ENCODE measurements around the gene PSMA7. TPM values are rescaled to one million over a fixed set of nuclear protein-coding genes. Genes with fewer than 3 reads are reported as not detected.

PSMA7 gene
- total RNA-seq, 2 donors from 2014 or later = 161 to 334 TPM

DNA sequence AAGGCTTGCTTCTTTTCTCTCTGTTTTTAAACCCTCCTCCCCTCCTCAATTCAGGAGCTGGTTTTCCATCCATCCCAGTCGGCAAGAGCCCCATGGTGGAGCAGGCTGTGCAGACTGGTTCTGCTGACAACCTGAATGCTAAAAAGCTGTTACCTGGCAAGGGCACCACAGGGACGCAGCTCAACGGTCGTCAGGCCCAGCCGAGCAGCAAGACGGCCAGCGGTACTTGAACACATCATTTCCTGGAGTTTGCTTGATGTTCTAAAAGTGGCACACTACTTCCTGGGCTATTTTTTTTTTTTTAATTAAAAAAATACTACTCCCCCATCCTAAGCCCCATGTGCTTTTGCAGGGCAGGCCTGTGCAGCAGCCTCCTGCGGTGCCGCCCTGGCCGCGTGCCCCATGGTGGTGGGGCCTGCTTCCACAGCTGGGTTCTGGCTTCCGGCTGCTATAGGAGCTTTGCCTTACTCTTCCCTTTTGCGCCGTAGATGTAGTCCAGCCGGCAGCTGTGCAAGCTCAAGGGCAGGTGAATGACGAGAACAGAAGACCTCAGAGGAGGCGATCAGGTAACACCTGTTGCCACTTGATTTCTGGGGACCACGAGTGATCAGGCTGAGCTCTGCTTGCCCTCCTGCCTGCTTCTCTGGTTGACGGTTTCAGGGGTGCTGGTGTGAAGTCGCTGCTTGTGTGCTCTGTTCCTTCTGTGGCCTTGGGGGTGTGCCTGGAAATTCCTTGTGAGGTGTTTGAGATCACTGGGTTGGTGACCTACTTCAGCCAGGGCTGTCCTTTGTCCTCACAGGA lies 13.3 kb downstream of the PSMA7 start:
- Mint-ChIP-seq H3K36me3 (ENCODE audit: low read depth) (peaks cover 100% of the 10 kb centered on the region), H3K4me3 (no peak overlapping the region), H3K27me3 (no peaks in the 10 kb centered on the region), H3K9me3 (no peaks in the 10 kb centered on the region), H3K4me1 (peaks cover 6% of the 10 kb centered on the region), H3K27ac (no peak overlapping the region)
- ATAC-seq (replicated peaks) = no peak

DNA sequence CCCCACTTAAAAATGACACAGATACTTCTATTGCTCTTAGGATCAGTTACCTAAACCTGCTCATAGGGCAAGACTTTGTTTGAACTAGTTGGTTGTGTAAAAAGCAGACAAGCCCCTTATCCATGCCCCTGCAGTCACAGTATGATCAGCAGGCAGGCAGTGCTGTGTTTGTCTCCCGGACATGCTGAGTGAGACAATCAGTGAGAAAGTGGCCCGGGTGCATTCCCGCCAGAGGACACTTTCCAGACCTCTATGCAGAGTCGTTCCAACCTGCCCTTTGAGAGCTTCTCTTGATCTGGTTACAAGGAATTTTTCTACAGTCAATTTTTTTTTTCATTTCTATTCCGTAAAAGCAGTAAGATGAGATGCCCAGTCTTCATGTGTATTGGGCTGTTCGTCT lies 14.7 kb downstream of the PSMA7 start:
- H3K4me3 Mint-ChIP-seq = no peak overlapping the region
- no peak for ATAC-seq (replicated peaks)
- no peaks in the 10 kb centered on the region for H3K9me3 Mint-ChIP-seq
- no peaks in the 10 kb centered on the region for H3K27me3 Mint-ChIP-seq
- peaks cover 96% of the 10 kb centered on the region for H3K36me3 Mint-ChIP-seq (ENCODE audit: low read depth)
- peaks cover 12% of the 10 kb centered on the region for H3K4me1 Mint-ChIP-seq
- peak overlapping the region; percentile 2 for H3K27ac Mint-ChIP-seq

DNA sequence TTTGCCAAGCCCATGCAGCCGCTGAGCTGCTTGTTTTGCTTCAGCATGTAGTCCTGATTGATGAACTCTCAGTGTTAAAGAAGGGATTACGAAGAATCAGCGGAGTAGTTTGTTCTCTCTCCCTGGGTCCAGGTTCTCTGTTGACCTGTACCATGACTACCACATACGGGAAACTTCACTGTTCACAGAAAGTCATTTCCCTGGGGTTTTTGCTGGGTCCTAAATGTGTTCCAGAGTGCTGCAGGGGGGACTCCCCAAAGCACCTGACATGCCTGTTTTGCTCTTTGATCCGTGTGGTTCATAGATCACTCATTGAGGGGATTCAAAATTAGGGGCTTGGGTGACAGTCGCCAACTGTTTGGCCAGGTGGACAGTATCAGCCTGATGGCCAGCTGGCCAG lies 15.4 kb downstream of the PSMA7 start:
- no peaks in the 10 kb centered on the region for H3K27me3 Mint-ChIP-seq
- peak overlapping the region; percentile 23 for H3K27ac Mint-ChIP-seq
- H3K4me1 Mint-ChIP-seq = peaks cover 12% of the 10 kb centered on the region
- peaks cover 89% of the 10 kb centered on the region for H3K36me3 Mint-ChIP-seq (ENCODE audit: low read depth)
- no peak for ATAC-seq (replicated peaks)
- H3K9me3 Mint-ChIP-seq = no peaks in the 10 kb centered on the region
- H3K4me3 Mint-ChIP-seq = no peak overlapping the region

DNA sequence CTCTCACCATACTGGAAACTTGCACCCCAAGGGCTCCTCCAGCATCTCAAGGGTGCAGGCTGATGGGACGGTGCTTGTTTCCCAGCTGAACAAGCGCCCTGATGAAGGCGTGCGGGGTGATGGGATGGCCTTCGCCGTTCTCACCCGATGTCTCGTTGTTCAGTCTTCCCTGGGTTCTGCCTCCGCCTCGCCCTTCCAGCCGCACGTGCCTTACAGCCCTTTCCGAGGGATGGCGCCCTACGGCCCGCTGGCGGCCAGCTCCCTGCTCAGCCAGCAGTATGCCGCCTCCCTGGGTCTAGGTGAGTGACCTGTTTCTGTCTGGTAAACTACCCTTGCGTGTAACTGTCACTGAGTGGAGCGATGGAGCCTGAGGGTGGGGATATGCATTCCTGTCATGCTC lies 17.1 kb downstream of the PSMA7 start:
- H3K4me1 Mint-ChIP-seq = peaks cover 6% of the 10 kb centered on the region
- no peak for ATAC-seq (replicated peaks)
- no peaks in the 10 kb centered on the region for H3K27me3 Mint-ChIP-seq
- H3K9me3 Mint-ChIP-seq = no peaks in the 10 kb centered on the region
- peaks cover 72% of the 10 kb centered on the region for H3K36me3 Mint-ChIP-seq (ENCODE audit: low read depth)
- H3K27ac Mint-ChIP-seq = no peak overlapping the region
- H3K4me3 Mint-ChIP-seq = no peak overlapping the region

DNA sequence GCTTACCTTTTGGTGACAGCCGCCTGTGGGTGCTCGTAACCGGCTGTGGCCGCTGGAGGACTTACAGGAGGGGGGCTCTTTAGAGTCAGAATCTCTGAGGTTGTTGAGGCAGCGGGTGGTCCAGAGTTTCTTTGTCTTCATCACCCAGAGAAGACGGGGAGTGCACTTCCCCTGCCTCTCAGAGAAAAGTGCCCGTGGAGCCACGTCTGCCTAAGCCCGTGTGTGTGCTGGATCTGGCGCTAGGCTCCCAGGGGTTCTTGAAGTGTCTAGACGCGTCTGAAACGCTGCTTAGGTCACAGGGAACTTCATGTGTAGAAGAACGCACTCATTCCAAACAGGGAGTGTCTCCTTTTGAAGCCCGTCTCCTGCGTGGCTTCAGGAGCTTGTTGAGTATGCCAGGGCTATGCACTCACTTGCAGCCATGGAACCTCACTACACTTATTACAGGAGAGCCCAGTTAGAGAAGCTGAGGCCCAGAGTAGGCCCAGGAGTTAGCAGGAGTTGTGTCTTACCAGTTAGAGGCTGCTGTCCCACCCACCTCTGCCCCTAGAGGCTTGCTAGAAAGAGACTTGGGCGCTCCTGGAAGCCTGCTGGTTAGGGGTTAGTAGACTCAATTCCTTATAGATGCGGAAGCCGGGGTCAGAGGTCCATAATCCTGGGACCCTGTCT lies 19.6 kb downstream of the PSMA7 start:
- Mint-ChIP-seq H3K9me3 (no peaks in the 10 kb centered on the region), H3K4me1 (peaks cover 6% of the 10 kb centered on the region), H3K27ac (peak overlapping the region; percentile 62), H3K36me3 (ENCODE audit: low read depth) (peaks cover 47% of the 10 kb centered on the region), H3K27me3 (no peaks in the 10 kb centered on the region), H3K4me3 (peak overlapping the region; percentile 79)
- ATAC-seq (replicated peaks) = no peak

DNA sequence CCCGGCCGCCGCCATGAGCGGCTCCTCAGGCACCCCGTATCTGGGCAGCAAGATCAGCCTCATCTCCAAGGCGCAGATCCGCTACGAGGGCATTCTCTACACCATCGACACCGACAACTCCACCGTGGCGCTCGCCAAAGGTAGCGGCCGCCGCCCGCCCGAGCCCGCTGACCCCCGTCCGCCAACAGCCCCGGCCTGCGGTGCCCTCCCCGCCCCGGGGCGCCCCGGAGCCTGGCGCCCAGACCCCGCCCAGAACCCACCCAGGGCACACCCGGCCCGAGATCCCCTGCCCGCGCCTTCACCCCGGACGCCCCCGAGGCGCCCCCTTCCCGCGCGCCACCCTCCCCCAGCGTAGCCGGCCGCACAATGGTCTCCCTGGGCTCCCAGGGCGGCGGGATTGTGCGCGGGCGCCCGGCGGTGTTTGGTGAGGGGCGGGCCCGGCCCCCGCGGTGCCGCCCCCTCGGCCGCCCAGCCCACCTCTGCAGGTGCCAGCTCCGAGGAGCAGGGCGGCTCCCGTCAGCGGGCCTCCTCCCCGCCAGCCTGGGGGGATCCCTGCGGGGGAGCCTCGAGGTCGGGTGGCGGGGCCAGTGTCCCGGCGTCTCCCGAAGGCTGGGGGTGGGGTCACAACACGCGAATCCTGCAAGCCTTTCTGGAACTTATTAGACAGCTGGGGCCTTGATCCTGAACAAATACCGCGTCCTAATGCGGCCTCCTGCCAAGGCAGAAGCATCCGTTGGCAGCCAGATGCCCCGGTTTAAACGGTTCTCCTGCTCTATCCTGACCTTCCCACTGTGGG lies 20.3 kb downstream of the PSMA7 start:
- H3K27ac Mint-ChIP-seq = peak overlapping the region; percentile 62
- H3K4me3 Mint-ChIP-seq = peak overlapping the region; percentile 79
- H3K27me3 Mint-ChIP-seq = no peaks in the 10 kb centered on the region
- H3K4me1 Mint-ChIP-seq = peaks cover 6% of the 10 kb centered on the region
- peaks cover 39% of the 10 kb centered on the region for H3K36me3 Mint-ChIP-seq (ENCODE audit: low read depth)
- ATAC-seq (replicated peaks) = no peak
- H3K9me3 Mint-ChIP-seq = no peaks in the 10 kb centered on the region

DNA sequence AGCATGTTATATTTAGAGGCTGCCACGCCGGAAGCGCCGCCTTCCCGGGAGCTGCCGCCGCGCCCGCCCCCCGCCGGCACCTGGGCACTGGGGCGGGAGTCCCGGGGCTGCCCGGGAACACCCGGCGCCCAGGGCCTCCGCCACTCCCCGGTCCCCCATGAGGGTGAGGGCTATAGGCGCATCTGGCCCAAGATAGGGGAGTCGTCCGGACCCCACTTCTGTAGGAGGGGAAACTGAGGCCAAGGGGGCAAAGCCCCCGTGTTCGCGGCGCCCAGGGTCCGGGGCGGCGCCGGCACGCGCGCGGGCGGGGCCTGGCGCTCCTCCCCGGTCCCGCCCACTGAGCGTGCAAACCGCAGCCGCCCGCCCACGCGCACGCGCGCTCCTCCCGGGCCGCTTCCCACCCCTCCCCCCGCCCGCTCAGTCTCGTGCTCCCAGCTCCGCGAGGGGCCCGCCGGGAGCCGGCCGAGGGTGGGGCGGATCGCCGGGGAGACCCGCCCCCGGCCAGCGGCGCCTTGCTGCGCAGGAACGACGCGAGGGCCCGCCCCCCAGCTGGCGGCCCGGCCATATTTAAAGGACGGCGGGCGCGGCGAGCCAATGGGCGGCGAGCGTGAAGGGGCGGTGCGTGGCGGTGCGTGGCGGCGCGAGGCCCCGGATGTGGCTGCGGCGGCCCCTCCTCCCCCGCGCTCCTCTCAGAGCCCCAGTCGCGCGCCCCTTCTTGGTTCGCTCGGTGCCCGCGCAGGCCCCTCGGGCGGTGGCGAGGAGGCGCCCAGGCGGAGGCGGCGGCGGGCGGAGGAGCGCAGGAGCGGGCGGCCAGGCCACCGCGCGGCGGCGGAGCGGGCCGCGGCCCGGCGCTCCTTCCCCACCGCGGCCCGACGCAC lies 21.2 kb downstream of the PSMA7 start, which contains the start of gene LSM14B:
TSS of gene LSM14B (plus strand) at position 700 of the 878 bp plus-strand sequence. CDS start 192 bp downstream, outside the sequence.
- peak within 1 kb of the TSS; percentile 87 for H3K4me3 Mint-ChIP-seq
- H3K36me3 Mint-ChIP-seq (ENCODE audit: low read depth) = peaks cover 31% of the 10 kb centered on the region
- H3K27ac Mint-ChIP-seq = peak within 1 kb of the TSS; percentile 84
- H3K4me1 Mint-ChIP-seq = peaks cover 10% of the 10 kb centered on the region
- no peaks in the 10 kb centered on the region for H3K27me3 Mint-ChIP-seq
- H3K9me3 Mint-ChIP-seq = no peaks in the 10 kb centered on the region
- peak; percentile 88 for ATAC-seq (replicated peaks)

DNA sequence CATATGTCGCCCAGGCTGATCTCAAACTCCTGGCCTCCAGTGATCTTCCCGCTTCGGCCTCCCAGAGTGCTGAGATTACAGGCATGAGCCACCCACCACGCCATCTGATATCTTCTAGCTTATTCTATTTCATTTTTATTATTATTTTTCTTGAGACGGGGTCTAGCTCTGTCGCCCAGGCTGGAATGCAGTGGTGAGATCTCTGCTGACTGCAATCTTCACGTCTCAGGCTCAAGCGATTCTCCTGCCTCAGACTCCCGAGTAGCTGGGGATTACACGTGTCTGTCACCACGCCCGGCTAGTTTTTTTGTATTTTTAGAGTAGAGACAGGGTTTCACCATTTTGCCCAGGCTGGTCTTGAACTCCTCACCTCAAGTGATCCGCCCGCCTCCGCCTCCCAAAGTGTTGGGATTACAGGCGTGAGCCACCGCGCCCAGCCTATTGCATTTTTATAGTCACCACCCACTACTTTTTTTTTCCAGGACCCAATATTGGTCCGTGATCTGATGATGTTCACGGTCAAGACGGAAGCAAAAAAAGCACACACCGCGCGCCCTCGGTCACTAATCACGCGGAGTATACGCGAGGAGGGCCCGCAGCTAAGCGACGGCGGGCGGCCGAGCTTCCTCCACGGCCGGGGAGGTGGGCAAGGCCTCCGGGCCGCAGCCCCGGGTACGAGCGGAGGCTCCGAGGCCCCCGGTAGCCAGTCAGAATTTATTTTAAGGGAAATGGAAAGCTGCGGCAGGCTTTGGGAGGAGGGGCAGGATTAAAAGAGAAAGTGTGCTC lies 22.0 kb downstream of the PSMA7 start:
- Mint-ChIP-seq H3K4me1 (peaks cover 10% of the 10 kb centered on the region), H3K9me3 (no peaks in the 10 kb centered on the region), H3K27me3 (no peaks in the 10 kb centered on the region), H3K27ac (peak overlapping the region; percentile 84), H3K4me3 (peak overlapping the region; percentile 87), H3K36me3 (ENCODE audit: low read depth) (peaks cover 23% of the 10 kb centered on the region)
- peak; percentile 8 for ATAC-seq (replicated peaks)

DNA sequence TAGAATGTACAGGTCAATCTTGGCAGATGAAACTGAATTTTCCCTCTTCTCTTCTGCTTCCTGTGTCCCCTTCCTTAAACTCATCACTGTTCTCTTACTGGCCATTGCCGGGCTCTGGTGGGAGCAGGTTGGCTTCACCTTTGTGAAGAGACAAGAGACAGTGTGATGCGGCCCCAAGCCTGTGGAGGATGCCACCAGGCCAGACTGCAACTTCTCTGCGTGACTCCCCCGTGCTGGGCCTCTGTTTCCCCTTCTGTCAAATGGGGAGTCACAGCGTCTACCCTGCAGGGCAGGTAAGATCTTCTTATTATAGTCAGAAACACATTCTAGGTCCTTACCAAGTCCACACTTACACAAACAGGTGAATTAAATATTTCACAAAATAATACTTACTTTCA lies 22.8 kb downstream of the PSMA7 start:
- no peaks in the 10 kb centered on the region for H3K9me3 Mint-ChIP-seq
- H3K36me3 Mint-ChIP-seq (ENCODE audit: low read depth) = peaks cover 15% of the 10 kb centered on the region
- no peaks in the 10 kb centered on the region for H3K27me3 Mint-ChIP-seq
- peak overlapping the region; percentile 84 for H3K27ac Mint-ChIP-seq
- ATAC-seq (replicated peaks) = no peak
- peak overlapping the region; percentile 87 for H3K4me3 Mint-ChIP-seq
- H3K4me1 Mint-ChIP-seq = peaks cover 10% of the 10 kb centered on the region

DNA sequence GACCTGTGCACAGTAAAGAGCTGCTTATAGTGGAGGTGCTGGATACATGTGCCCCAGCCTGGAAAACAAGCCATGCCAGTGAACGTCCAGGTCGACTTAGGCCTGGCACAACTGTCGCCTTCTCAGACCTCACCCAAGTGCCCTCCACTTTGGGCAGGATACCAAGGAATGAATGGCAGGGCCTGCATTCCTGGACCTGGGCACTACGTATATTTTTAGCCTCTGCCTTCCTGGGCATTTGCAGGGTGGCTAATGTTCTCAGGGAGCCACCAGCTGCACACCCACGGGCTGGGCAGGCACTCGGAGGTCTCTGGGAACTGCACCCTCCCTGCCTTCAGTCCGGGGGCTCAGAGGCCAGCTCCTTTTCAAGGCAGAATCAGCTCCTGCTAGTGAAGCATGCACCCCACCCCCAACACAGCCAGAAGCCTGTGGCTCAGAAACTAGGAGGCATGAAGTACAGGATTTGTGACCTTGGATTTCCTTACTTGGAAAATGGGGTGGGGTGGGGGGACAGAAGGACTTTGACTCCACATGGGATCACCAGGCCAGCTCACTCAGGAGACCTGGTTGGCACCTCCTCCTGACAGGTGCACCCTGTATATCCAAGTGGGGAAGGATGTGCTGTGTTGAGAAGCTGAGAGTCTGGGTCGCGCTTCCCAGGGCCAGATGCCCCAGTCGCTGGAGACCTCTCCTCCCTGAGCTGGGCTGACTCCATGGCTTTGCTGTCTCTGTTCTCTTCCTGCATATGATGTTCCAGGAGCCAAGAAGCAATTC lies 23.4 kb downstream of the PSMA7 start:
- no peak for ATAC-seq (replicated peaks)
- H3K27ac Mint-ChIP-seq = no peak overlapping the region
- H3K36me3 Mint-ChIP-seq (ENCODE audit: low read depth) = peaks cover 9% of the 10 kb centered on the region
- no peaks in the 10 kb centered on the region for H3K9me3 Mint-ChIP-seq
- H3K4me1 Mint-ChIP-seq = peaks cover 10% of the 10 kb centered on the region
- H3K4me3 Mint-ChIP-seq = peak overlapping the region; percentile 87
- H3K27me3 Mint-ChIP-seq = no peaks in the 10 kb centered on the region

DNA sequence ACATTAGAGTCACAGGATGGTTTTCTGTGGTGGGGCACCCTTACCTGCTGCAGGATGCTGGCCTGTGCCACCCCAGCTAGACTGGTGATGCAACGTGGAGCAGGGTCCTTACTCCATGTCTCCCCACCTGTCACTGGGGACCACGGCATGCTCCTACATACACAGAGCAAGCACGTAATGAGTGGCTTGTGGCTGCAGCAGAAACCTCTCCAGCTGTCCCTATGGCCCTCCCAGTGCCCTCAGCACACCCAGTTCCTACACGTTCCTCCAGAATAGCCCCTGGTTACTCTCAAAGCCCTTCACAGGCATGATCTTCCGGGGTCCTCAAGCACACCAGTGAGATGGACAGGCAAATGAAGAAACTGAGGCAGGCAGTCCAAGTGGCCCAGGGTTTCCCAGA lies 24.1 kb downstream of the PSMA7 start:
- Mint-ChIP-seq H3K9me3 (no peaks in the 10 kb centered on the region), H3K27me3 (no peaks in the 10 kb centered on the region), H3K4me1 (peaks cover 6% of the 10 kb centered on the region), H3K4me3 (no peak overlapping the region), H3K36me3 (ENCODE audit: low read depth) (peaks cover 2% of the 10 kb centered on the region), H3K27ac (no peak overlapping the region)
- no peak for ATAC-seq (replicated peaks)

DNA sequence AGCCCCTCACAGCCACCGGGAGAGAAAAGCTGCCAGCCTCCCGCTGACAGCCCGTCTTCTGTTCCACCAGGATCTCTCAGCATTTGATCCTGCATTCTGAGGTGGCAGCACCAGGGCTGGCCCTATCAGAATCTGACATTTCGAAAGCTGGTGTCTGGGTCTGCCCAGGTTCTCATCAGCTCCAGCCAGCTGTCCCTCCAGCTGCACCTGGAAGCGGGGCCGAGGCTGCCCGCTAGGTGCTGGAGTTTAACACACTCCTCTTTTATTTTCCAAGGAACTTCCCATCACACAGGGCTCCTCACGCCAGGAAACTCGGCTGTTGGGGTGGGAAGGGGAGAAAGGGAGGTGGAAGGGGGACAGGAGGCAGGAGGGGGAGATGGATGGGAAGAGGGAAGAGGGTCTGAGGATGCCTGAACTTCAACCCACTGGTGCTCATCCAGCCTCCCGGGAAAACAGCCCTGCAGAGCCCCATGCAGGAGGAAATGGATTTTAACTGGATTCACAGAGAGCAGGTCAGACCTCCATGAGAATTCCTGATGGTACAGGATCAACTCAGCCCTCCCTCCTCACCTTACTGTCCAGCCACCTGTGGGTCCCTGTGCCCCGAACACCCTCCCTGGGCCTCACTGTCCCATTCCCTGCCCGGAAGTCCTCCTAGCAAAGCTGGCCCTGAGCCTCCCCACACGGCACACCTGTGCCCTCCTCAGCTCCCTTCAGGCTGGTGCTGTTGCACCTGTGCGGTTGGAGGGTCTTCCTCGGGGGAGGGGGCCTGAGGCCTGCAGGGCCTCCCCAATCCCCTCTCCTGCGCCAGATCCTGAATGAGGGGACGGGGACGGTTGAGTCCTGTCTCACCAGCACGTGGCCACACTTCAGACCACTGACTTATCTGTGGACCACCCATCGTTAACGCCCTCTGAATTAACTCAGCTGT lies 24.8 kb downstream of the PSMA7 start:
- Mint-ChIP-seq H3K9me3 (no peaks in the 10 kb centered on the region), H3K27me3 (no peaks in the 10 kb centered on the region), H3K4me3 (no peak overlapping the region), H3K27ac (no peak overlapping the region), H3K36me3 (ENCODE audit: low read depth) (no peaks in the 10 kb centered on the region), H3K4me1 (peaks cover 5% of the 10 kb centered on the region)
- ATAC-seq (replicated peaks) = no peak

All from activated T-helper 17 cell treated with anti-CD3 and anti-CD28 coated beads, Interleukin-2, amount 50 U/mL, for 72 hours (primary cell).